ENCODE data around the gene ZFYVE27. TPM values are rescaled to one million over a fixed set of nuclear protein-coding genes. Genes with fewer than 3 reads are reported as not detected.
A peak's percentile ranks its signal among the peaks of the same experiment; 100 is the strongest.

ZFYVE27 gene
- total RNA-seq, 6 donors from 2014 or later, result 20.5 to 51.3 (median 26.4) TPM

GRCh38 chr10:97779975-97780374 is 43.0 kb downstream of the ZFYVE27 start:
- WGBS, 2 donors, result 93 to 94% methylated on average over 2 to 3 of the region's 3 CpGs
- peaks cover 17 to 38% (median 25%) of the 10 kb centered on the region in 4 donors for H3K4me1 ChIP-seq
- ATAC-seq (ENCODE audit: low FRiP score in 2 of 2) (no peak), DNase-seq (no peak)
- no peaks in the 10 kb centered on the region for H3K36me3 ChIP-seq
- TF ChIP-seq POLR2AphosphoS5 (IDR thresholded peaks at IDR 0.05), result no peak
- no peak for TF ChIP-seq CTCF (IDR thresholded peaks at IDR 0.05)
- TF ChIP-seq POLR2A (IDR thresholded peaks at IDR 0.05), result no peak
- no peak for TF ChIP-seq EP300 (IDR thresholded peaks at IDR 0.05)
- H3K4me3 ChIP-seq, result no peak overlapping the region
- no peaks in the 10 kb centered on the region for H3K9me3 ChIP-seq
- H3K27me3 ChIP-seq, result no peaks in the 10 kb centered on the region
- H3K27ac ChIP-seq, result no peak overlapping the region

GRCh38 chr10:97780841-97781617 is 44.1 kb downstream of the ZFYVE27 start:
- Histone ChIP-seq H3K27me3 (no peaks in the 10 kb centered on the region), H3K9me3 (no peaks in the 10 kb centered on the region), H3K4me1 (peaks cover 17 to 44% (median 25%) of the 10 kb centered on the region in 4 donors), H3K4me3 (no peak overlapping the region), H3K27ac (peak overlapping the region in 2 of 4 donors; percentile 26 to 50), H3K36me3 (no peaks in the 10 kb centered on the region)
- ATAC-seq (ENCODE audit: low FRiP score in 2 of 2) (peak in 1 of 2 donors; percentile 3), DNase-seq (no peak)
- 23 to 37% methylated on average over 6 to 7 of the region's 7 CpGs for whole genome bisulfite sequencing, 2 donors
- no peak for TF ChIP-seq POLR2AphosphoS5 (IDR thresholded peaks at IDR 0.05)
- TF ChIP-seq EP300 (IDR thresholded peaks at IDR 0.05), result no peak
- no peak for TF ChIP-seq CTCF (IDR thresholded peaks at IDR 0.05)

- H3K4me3 ChIP-seq, result no peak overlapping the region
- ATAC-seq (ENCODE audit: low FRiP score in 2 of 2) (no peak), DNase-seq (no peak)
- peak overlapping the region in 2 of 4 donors; percentile 26 to 50 for H3K27ac ChIP-seq
- H3K9me3 ChIP-seq, result no peaks in the 10 kb centered on the region
- WGBS, 2 donors, result 47 to 57% methylated on average over 6 to 14 of the region's 14 CpGs
- peaks cover 17 to 44% (median 25%) of the 10 kb centered on the region in 4 donors for H3K4me1 ChIP-seq
- H3K36me3 ChIP-seq, result no peaks in the 10 kb centered on the region
- TF ChIP-seq CTCF (IDR thresholded peaks at IDR 0.05), result no peak
- TF ChIP-seq POLR2A (IDR thresholded peaks at IDR 0.05), result no peak
- no peak for TF ChIP-seq EP300 (IDR thresholded peaks at IDR 0.05)
- TF ChIP-seq POLR2AphosphoS5 (IDR thresholded peaks at IDR 0.05), result no peak
- H3K27me3 ChIP-seq, result no peaks in the 10 kb centered on the region
These were observed 44.8 kb downstream of the ZFYVE27 start for GRCh38 chr10:97781618-97782331.

- DNase-seq, result peak in 1 of 2 donors; percentile 61
- no peaks in the 10 kb centered on the region for H3K27me3 ChIP-seq
- no peak for ATAC-seq (ENCODE audit: low FRiP score in 2 of 2)
- H3K36me3 ChIP-seq, result no peaks in the 10 kb centered on the region
- TF ChIP-seq POLR2AphosphoS5 (IDR thresholded peaks at IDR 0.05), result no peak
- TF ChIP-seq EP300 (IDR thresholded peaks at IDR 0.05), result no peak
- peaks cover 17 to 44% (median 25%) of the 10 kb centered on the region in 4 donors for H3K4me1 ChIP-seq
- 61 to 63% methylated on average over 10 to 11 of the region's 11 CpGs for WGBS, 2 donors
- H3K27ac ChIP-seq, result no peak overlapping the region
- H3K9me3 ChIP-seq, result no peaks in the 10 kb centered on the region
- H3K4me3 ChIP-seq, result no peak overlapping the region
These were observed 45.7 kb downstream of the ZFYVE27 start for GRCh38 chr10:97782455-97783228.
